ENCODE data around the gene LAPTM4A.

Gene LAPTM4A

GRCh38 chr2:20051532-20052228 is at the start of gene LAPTM4A:
TSS of gene LAPTM4A (minus strand) at chr2:20051628. CDS start at chr2:20051520, 108 bp downstream.
- peak; percentile 100 for DNase-seq (ENCODE audit: low read depth, low spot score)
- peak within 1 kb of the TSS; percentile 96 for H3K4me3 ChIP-seq (ENCODE audit: low read depth, low read length)
- TF ChIP-seq, protein P1, sequence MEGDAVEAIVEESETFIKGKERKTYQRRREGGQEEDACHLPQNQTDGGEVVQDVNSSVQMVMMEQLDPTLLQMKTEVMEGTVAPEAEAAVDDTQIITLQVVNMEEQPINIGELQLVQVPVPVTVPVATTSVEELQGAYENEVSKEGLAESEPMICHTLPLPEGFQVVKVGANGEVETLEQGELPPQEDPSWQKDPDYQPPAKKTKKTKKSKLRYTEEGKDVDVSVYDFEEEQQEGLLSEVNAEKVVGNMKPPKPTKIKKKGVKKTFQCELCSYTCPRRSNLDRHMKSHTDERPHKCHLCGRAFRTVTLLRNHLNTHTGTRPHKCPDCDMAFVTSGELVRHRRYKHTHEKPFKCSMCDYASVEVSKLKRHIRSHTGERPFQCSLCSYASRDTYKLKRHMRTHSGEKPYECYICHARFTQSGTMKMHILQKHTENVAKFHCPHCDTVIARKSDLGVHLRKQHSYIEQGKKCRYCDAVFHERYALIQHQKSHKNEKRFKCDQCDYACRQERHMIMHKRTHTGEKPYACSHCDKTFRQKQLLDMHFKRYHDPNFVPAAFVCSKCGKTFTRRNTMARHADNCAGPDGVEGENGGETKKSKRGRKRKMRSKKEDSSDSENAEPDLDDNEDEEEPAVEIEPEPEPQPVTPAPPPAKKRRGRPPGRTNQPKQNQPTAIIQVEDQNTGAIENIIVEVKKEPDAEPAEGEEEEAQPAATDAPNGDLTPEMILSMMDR (IDR thresholded peaks at IDR 0.05; ENCODE audit: low read depth, low read length): no peak
- in situ Hi-C loops (cut with HindIII; ENCODE audit: low sequenced_read_pairs): no loop called here

GRCh38 chr2:20100711-20101110 is 49.3 kb upstream of the LAPTM4A start:
- no peak overlapping the region for H3K4me3 ChIP-seq (ENCODE audit: low read depth, low read length)
- no peak for DNase-seq (ENCODE audit: low read depth, low spot score)
- TF ChIP-seq, protein P1 (IDR thresholded peaks at IDR 0.05; ENCODE audit: low read depth, low read length): no peak
- in situ Hi-C loops (cut with HindIII; ENCODE audit: low sequenced_read_pairs): no loop called here

GRCh38 chr2:20099780-20100179 is 48.4 kb upstream of the LAPTM4A start:
- TF ChIP-seq, protein P1 (IDR thresholded peaks at IDR 0.05; ENCODE audit: low read depth, low read length): no peak
- H3K4me3 ChIP-seq (ENCODE audit: low read depth, low read length): no peak overlapping the region
- in situ Hi-C loops (cut with HindIII; ENCODE audit: low sequenced_read_pairs): no loop called here
- DNase-seq (ENCODE audit: low read depth, low spot score): no peak

DNA sequence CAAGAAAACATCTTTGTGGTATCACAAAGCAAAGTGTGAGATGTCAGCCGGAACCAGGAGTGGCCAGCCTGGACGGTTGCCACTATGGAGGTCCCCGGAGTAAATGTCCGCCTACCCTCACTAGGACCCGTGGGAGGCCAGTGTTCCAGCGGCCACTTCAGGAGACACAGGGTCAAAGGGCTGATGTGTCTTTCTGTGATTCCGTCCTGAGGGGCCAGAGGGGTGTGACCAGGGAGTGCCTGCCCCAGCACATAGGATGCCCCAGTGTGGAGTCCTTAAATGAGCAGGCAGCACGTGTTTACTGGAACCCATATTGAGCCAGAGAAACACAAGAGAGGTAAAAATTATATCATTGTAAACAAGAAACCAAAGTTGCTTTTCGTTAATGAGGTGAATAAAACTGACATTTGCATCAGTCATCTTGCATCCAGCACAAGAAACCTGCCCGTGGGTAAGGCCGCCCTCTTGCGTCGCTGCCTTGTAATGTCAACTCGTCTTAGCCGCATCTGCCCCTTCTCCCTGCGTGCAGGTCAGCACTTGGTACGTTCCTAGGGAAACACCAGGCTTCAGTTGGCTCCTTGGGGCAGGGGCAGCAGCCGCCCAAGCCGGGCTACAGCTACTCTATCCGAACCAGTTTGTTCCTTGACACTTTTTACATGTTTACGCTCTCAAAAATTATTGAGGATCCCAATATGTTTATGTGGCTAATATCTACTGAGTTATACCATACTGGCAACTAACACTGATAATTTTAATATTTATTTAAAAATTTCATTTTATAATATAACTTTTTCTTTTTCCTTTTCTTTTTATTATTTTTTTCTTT is 46.7 kb upstream of the LAPTM4A start:
- in situ Hi-C loops (cut with HindIII; ENCODE audit: low sequenced_read_pairs): no loop called here
- peak; percentile 84 for DNase-seq (ENCODE audit: low read depth, low spot score)
- TF ChIP-seq, protein P1 (IDR thresholded peaks at IDR 0.05; ENCODE audit: low read depth, low read length): peak; percentile 84
- H3K4me3 ChIP-seq (ENCODE audit: low read depth, low read length): no peak overlapping the region

GRCh38 chr2:20095469-20095868 is 44.0 kb upstream of the LAPTM4A start:
- no peak for DNase-seq (ENCODE audit: low read depth, low spot score)
- TF ChIP-seq, protein P1 (IDR thresholded peaks at IDR 0.05; ENCODE audit: low read depth, low read length): no peak
- in situ Hi-C loops (cut with HindIII; ENCODE audit: low sequenced_read_pairs): no loop called here
- no peak overlapping the region for H3K4me3 ChIP-seq (ENCODE audit: low read depth, low read length)

DNA sequence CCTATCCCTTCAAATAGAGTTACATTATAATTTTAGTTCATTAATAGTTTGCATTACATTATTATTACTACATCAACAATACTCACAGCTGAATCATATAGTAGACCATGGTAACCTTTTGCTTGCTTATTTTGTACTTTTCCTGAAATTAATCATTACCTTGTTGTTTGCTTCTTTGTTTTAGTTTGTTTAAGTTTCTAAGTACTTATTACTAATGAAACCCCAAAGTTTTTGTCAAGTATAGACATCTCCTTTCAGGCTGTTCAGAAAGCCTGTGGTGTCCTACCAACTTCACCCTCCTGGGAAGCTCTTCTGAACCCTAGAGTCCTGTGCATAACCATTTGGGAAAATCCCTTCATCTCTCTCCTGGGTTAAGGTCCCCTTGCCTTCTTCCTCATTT is 43.5 kb upstream of the LAPTM4A start:
- TF ChIP-seq, protein P1 (IDR thresholded peaks at IDR 0.05; ENCODE audit: low read depth, low read length): no peak
- H3K4me3 ChIP-seq (ENCODE audit: low read depth, low read length): no peak overlapping the region
- DNase-seq (ENCODE audit: low read depth, low spot score): no peak
- in situ Hi-C loops (cut with HindIII; ENCODE audit: low sequenced_read_pairs): no loop called here
